ENCODE results near the gene PRKAR1B. TPM values are rescaled to one million over a fixed set of nuclear protein-coding genes. Genes with fewer than 3 reads are reported as not detected.

PRKAR1B gene
- total RNA-seq, 1 experiment from 2014 or later, result 62.0 TPM

GRCh38 chr7:714251-714671 is 12.8 kb downstream of the PRKAR1B start:
- intact Hi-C loops (cut with micrococcal nuclease; ENCODE audit: unreplicated experiment), result no loop called here
- DNase-seq (ENCODE audit: low read depth, low spot score), result no peak
- CTCF ChIA-PET, result no interaction called here
- Histone ChIP-seq H3K4me1 (ENCODE audit: control insufficient read depth, insufficient read depth, low read length) (no peaks in the 10 kb centered on the region), H3K9me3 (ENCODE audit: control insufficient read depth, insufficient read depth, low read depth, low read length) (no peaks in the 10 kb centered on the region), H3K36me3 (ENCODE audit: control insufficient read depth, insufficient read depth, low read length) (no peaks in the 10 kb centered on the region), H3K27ac (ENCODE audit: low read length) (no peak overlapping the region), H3K27me3 (ENCODE audit: control insufficient read depth, insufficient read depth, low read length) (no peaks in the 10 kb centered on the region), H3K4me3 (ENCODE audit: low read depth in 2 of 2, low read length in 2 of 2) (no peak overlapping the region)
- in situ Hi-C loops (cut with HindIII; ENCODE audit: low pct_unique_long_range_greater_than_20kb, low sequenced_read_pairs), result no loop called here
- POLR2A ChIA-PET, result no interaction called here
- no peak for ATAC-seq
- no TSS peak for BruUV-seq (replicated peaks)
- TF ChIP-seq CTCF (IDR thresholded peaks at IDR 0.05) (no peak), POLR2AphosphoS5 (IDR thresholded peaks at IDR 0.05; ENCODE audit: low read depth, low read length) (no peak), TCF7L2 (IDR thresholded peaks at IDR 0.05; ENCODE audit: low read depth, low read length) (no peak), REST (IDR thresholded peaks at IDR 0.05; ENCODE audit: insufficient read depth in 1 of 2, low read depth in 2 of 2, low read length in 1 of 2) (no peak), SIN3A (IDR thresholded peaks at IDR 0.05; ENCODE audit: borderline replicate concordance, insufficient read depth, low read depth, low read length) (no peak)

- no TSS peak for BruUV-seq (replicated peaks)
- Histone ChIP-seq H3K27ac (ENCODE audit: low read length) (no peak overlapping the region), H3K27me3 (ENCODE audit: control insufficient read depth, insufficient read depth, low read length) (no peaks in the 10 kb centered on the region), H3K4me1 (ENCODE audit: control insufficient read depth, insufficient read depth, low read length) (no peaks in the 10 kb centered on the region), H3K4me3 (ENCODE audit: low read depth in 2 of 2, low read length in 2 of 2) (no peak overlapping the region), H3K36me3 (ENCODE audit: control insufficient read depth, insufficient read depth, low read length) (no peaks in the 10 kb centered on the region), H3K9me3 (ENCODE audit: control insufficient read depth, insufficient read depth, low read depth, low read length) (no peaks in the 10 kb centered on the region)
- no peak for TF ChIP-seq CTCF (IDR thresholded peaks at IDR 0.05)
- no peak for TF ChIP-seq REST (IDR thresholded peaks at IDR 0.05; ENCODE audit: insufficient read depth in 1 of 2, low read depth in 2 of 2, low read length in 1 of 2)
- no peak for TF ChIP-seq SIN3A (IDR thresholded peaks at IDR 0.05; ENCODE audit: borderline replicate concordance, insufficient read depth, low read depth, low read length)
- no peak for TF ChIP-seq TCF7L2 (IDR thresholded peaks at IDR 0.05; ENCODE audit: low read depth, low read length)
- peak; percentile 5; the same call in 1 of the 2 replicates for ATAC-seq
- intact Hi-C loops (cut with micrococcal nuclease; ENCODE audit: unreplicated experiment), result no loop called here
- POLR2A ChIA-PET, result no interaction called here
- in situ Hi-C loops (cut with HindIII; ENCODE audit: low pct_unique_long_range_greater_than_20kb, low sequenced_read_pairs), result no loop called here
- no peak for DNase-seq (ENCODE audit: low read depth, low spot score)
- CTCF ChIA-PET, result no interaction called here
Measured at GRCh38 chr7:713488-714230, 13.4 kb downstream of the PRKAR1B start.
